Breast epithelium (tissue), 4 donors: ENCODE results near the gene HPCA. TPM values are rescaled to one million over a fixed set of nuclear protein-coding genes. Genes with fewer than 3 reads are reported as not detected.

Experiments used
- DNase-seq, 2 donors: peaks; one replicate each; pipeline ENCODE4 v3.0.0-alpha.2; 2019; ENCODE audit warnings: low spot score in 2 of 2
- H3K27ac ChIP-seq, 2 donors: fragments of 200-600 bp; sonication (generic) in 1 of 2; one replicate each; pipeline ENCODE4 v1.5.1; 2016 to 2019; ENCODE audit warnings: mild to moderate bottlenecking in 1 of 2
- H3K27me3 ChIP-seq, 2 donors: fragments of 200-600 bp; sonication (generic) in 1 of 2; one replicate each; pipeline versions ENCODE4 v1.5.1 to v1.6.0; 2017 to 2019; ENCODE audit warnings: control low read depth in 1 of 2, mild to moderate bottlenecking in 1 of 2
- H3K36me3 ChIP-seq: fragments of 200-600 bp; one replicate; pipeline ENCODE4 v1.5.1; 2019
- H3K4me1 ChIP-seq, 2 donors: fragments of 200-600 bp; sonication (generic); one replicate each; pipeline ENCODE4 v1.5.1; 2016 to 2019; ENCODE audit warnings: control low read depth in 1 of 2
- H3K4me3 ChIP-seq, 3 donors: fragments of 200-600 bp; sonication (generic); 1 replicate in 2 of 3; 2 replicates in 1 of 3; pipeline ENCODE4 v1.5.1; 2016 to 2019; ENCODE audit warnings: mild to moderate bottlenecking in 3 of 3, moderate library complexity in 2 of 3
- H3K9me3 ChIP-seq, 2 donors: fragments of 200-600 bp; sonication (generic) in 1 of 2; one replicate each; pipeline ENCODE4 v1.5.1; 2016 to 2019; ENCODE audit warnings: control low read depth in 1 of 2
- CTCF ChIP-seq, 3 donors: fragments of 450-650 bp; IDR thresholded peaks; one replicate each; pipeline ENCODE4 v1.5.1; 2016 to 2017; ENCODE audit warnings: antibody characterized with exemption in 3 of 3, mild to moderate bottlenecking in 3 of 3, moderate library complexity in 3 of 3
- POLR2A ChIP-seq: fragments of 450-650 bp; IDR thresholded peaks from one replicate; pipeline ENCODE4 v1.6.1; 2016; ENCODE audit warnings: antibody characterized with exemption, mild to moderate bottlenecking, moderate library complexity
- POLR2AphosphoS5 ChIP-seq, 3 donors: sonication (generic); formaldehyde crosslinking; IDR thresholded peaks; one replicate each; pipeline ENCODE4 v1.6.1; 2017; ENCODE audit warnings: antibody characterized with exemption in 3 of 3
- intact Hi-C: fragments of 100-400 bp; cut with DNase I; formaldehyde crosslinking; loops from one replicate; pipeline ENCODE4 v1.15.1; 2023; ENCODE audit warnings: low total_unique reads
- total RNA-seq, 3 donors: library from RNA; depleted of rRNA; stranded (reverse); fragments of >200 nt; gene quantifications; one replicate each; pipeline ENCODE4 v1.1.0, GENCODE V29; 2016

Gene HPCA
- total RNA-seq, 3 donors from 2014 or later: 2.0 TPM; not detected in 2

GRCh38 chr1:32859915-32860314 lies 26.4 kb upstream of the HPCA start:
- Histone ChIP-seq H3K4me1 (no peaks in the 10 kb centered on the region), H3K9me3 (no peaks in the 10 kb centered on the region), H3K27ac (no peak overlapping the region), H3K36me3 (peaks cover 6% of the 10 kb centered on the region), H3K27me3 (no peaks in the 10 kb centered on the region), H3K4me3 (no peak overlapping the region)
- DNase-seq: no peak
- no peak for TF ChIP-seq POLR2AphosphoS5 (IDR thresholded peaks at IDR 0.05)
- no peak for TF ChIP-seq CTCF (IDR thresholded peaks at IDR 0.05)
- no peak for TF ChIP-seq POLR2A
- intact Hi-C loops: no loop called here

GRCh38 chr1:32860566-32860965 lies 25.7 kb upstream of the HPCA start:
- no peak overlapping the region for H3K4me3 ChIP-seq
- H3K27ac ChIP-seq: no peak overlapping the region
- TF ChIP-seq POLR2AphosphoS5 (IDR thresholded peaks at IDR 0.05) (no peak), POLR2A (no peak), CTCF (IDR thresholded peaks at IDR 0.05) (no peak)
- peaks cover 6% of the 10 kb centered on the region for H3K36me3 ChIP-seq
- intact Hi-C loops: no loop called here
- H3K27me3 ChIP-seq: no peaks in the 10 kb centered on the region
- no peaks in the 10 kb centered on the region for H3K4me1 ChIP-seq
- no peak for DNase-seq
- no peaks in the 10 kb centered on the region for H3K9me3 ChIP-seq

- Histone ChIP-seq H3K9me3 (no peaks in the 10 kb centered on the region), H3K27ac (peak overlapping the region in 1 of 2 donors; percentile 2), H3K36me3 (no peaks in the 10 kb centered on the region), H3K4me1 (no peaks in the 10 kb centered on the region), H3K27me3 (no peaks in the 10 kb centered on the region), H3K4me3 (no peak overlapping the region)
- no peak for DNase-seq
- TF ChIP-seq POLR2A: no peak
- TF ChIP-seq CTCF (IDR thresholded peaks at IDR 0.05): no peak
- TF ChIP-seq POLR2AphosphoS5 (IDR thresholded peaks at IDR 0.05): no peak
- intact Hi-C loops: no loop called here
Observed at GRCh38 chr1:32861904-32862695, 24.2 kb upstream of the HPCA start.

GRCh38 chr1:32863218-32863880 lies 22.9 kb upstream of the HPCA start:
- H3K36me3 ChIP-seq: no peaks in the 10 kb centered on the region
- H3K27ac ChIP-seq: no peak overlapping the region
- intact Hi-C loops: no loop called here
- H3K4me1 ChIP-seq: no peaks in the 10 kb centered on the region
- no peaks in the 10 kb centered on the region for H3K9me3 ChIP-seq
- DNase-seq: no peak
- no peak overlapping the region for H3K4me3 ChIP-seq
- TF ChIP-seq POLR2AphosphoS5 (IDR thresholded peaks at IDR 0.05) (no peak), CTCF (IDR thresholded peaks at IDR 0.05) (no peak), POLR2A (no peak)
- no peaks in the 10 kb centered on the region for H3K27me3 ChIP-seq

- Histone ChIP-seq H3K4me1 (no peaks in the 10 kb centered on the region), H3K4me3 (no peak overlapping the region), H3K27ac (no peak overlapping the region), H3K27me3 (no peaks in the 10 kb centered on the region), H3K36me3 (no peaks in the 10 kb centered on the region), H3K9me3 (no peaks in the 10 kb centered on the region)
- intact Hi-C loops: no loop called here
- TF ChIP-seq POLR2AphosphoS5 (IDR thresholded peaks at IDR 0.05) (no peak), CTCF (IDR thresholded peaks at IDR 0.05) (no peak), POLR2A (no peak)
- no peak for DNase-seq
Observed at GRCh38 chr1:32863881-32864245, 22.4 kb upstream of the HPCA start.
